ENCODE measurements around the gene KCNIP1.

DNA sequence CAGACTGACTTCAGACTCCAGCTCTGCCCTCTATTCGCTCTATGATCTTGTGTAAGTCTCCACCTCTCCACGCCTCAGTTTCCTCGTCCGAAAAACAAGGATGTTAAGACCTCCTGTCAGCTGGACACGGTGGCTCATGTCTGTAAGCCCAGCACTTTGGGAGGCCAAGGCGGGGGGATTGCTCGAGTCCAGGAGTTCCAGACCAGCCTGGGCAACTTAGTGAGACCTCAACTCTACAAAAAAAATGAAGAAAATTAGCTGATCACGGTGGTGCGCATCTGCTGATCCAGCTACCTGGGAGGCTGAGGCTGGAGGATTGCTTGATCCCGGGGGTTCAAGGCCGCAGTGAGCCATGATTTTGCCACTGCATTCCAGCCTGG is 243.1 kb downstream of the KCNIP1 start:
- TF ChIP-seq GATA3 (IDR thresholded peaks at IDR 0.05; ENCODE audit: low read depth, low read length) (no peak), GATA2 (IDR thresholded peaks at IDR 0.05; ENCODE audit: low read depth, low read length) (no peak)

All from SH-SY5Y (cell line).